Stimulated activated naive CD8-positive, alpha-beta T cell treated with anti-CD3 and anti-CD28 coated beads, Interleukin-15, Interleukin-2, amounts not matched to agents 100 ng/mL and 50 ng/mL, for 24 hours (primary cell): ENCODE results near the gene TRAPPC5.
A peak's percentile ranks its signal among the peaks of the same experiment; 100 is the strongest.

Source experiments
- H3K27ac Mint-ChIP-seq: one replicate; pipeline ENCODE4 v1.8.0; 2021; ENCODE audit warnings: mild to moderate bottlenecking, mixed read lengths
- H3K27me3 Mint-ChIP-seq: one replicate; pipeline ENCODE4 v1.8.0; 2021; ENCODE audit warnings: mixed read lengths
- H3K36me3 Mint-ChIP-seq: one replicate; pipeline ENCODE4 v1.8.0; 2021; ENCODE audit warnings: low read depth, mixed read lengths
- H3K4me1 Mint-ChIP-seq: one replicate; pipeline ENCODE4 v1.8.0; 2021; ENCODE audit warnings: low read depth, mixed read lengths
- H3K4me3 Mint-ChIP-seq: one replicate; pipeline ENCODE4 v1.8.0; 2021; ENCODE audit warnings: mild to moderate bottlenecking, mixed read lengths
- H3K9me3 Mint-ChIP-seq: one replicate; pipeline ENCODE4 v1.8.0; 2021; ENCODE audit warnings: mixed read lengths

TRAPPC5 gene

DNA sequence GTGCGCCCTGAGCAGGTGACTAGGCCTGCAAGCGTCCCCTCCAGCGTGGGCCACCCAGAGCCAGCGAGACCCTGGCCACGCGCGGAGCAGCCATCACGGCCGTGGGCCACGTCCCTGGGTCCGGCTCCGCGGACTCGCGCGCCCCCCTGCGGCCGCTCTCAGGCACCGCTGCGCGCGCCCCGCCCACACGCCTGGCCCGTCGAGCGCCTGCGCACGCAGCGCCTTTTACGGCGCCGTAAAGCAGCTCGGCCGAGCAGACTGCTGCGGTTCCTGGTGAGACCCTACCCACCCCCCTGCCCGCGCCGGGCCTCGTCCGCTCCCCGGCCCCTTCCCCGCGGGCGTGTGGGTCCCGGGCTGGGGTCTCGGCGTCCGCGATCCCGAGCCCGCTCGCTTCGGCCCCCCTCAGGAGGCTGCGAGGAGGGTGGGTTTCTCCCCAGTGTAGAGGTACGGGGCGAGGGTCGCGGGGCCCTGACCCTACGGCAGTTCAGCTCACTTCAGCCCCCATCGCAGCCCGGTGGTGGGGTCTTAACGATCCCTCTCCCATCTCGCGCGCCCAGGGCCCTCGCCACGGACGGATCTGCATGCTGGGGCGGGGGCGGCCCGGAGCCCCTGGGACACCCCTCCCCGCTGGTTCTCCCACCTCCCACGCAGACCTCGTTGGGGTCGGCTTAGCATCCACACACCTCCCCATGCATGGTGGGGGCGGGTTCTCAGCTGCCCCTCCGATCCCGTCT is at the start of gene TRAPPC5:
TSS of gene TRAPPC5 (plus strand) at position 228 of the 734 bp plus-strand sequence. CDS start 1,421 bp downstream, outside the sequence.
- H3K27me3 Mint-ChIP-seq, result peaks cover 22% of the 10 kb centered on the region
- peaks cover 66% of the 10 kb centered on the region for H3K4me1 Mint-ChIP-seq
- peak within 1 kb of the TSS; percentile 87 for H3K4me3 Mint-ChIP-seq
- H3K27ac Mint-ChIP-seq, result peak within 1 kb of the TSS; percentile 90
- peaks cover 12% of the 10 kb centered on the region for H3K36me3 Mint-ChIP-seq
- H3K9me3 Mint-ChIP-seq, result no peaks in the 10 kb centered on the region

DNA sequence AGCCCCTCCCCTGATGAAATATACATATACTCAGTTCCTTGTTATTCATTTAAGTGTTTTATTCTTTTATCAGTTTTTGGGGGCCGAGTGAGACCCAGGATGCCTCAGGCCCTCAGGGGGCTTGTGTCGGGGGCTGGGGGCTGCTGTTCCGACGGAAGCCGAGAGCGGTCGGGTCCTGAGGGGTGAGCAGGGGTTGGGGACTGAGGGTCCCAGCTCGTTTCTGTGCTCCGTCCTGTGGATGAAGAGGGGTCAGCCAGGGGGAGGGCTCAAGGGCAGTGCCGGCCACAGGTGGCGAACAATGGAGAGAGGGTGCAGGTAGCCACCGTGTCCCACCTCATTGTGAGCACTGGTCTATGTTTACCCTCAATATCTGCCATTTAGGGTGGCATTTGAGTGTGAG is 49.1 kb upstream of the TRAPPC5 start:
- H3K36me3 Mint-ChIP-seq, result peaks cover 9% of the 10 kb centered on the region
- H3K4me1 Mint-ChIP-seq, result peaks cover 48% of the 10 kb centered on the region
- H3K9me3 Mint-ChIP-seq, result no peaks in the 10 kb centered on the region
- H3K27me3 Mint-ChIP-seq, result no peaks in the 10 kb centered on the region
- H3K4me3 Mint-ChIP-seq, result no peak overlapping the region
- no peak overlapping the region for H3K27ac Mint-ChIP-seq

DNA sequence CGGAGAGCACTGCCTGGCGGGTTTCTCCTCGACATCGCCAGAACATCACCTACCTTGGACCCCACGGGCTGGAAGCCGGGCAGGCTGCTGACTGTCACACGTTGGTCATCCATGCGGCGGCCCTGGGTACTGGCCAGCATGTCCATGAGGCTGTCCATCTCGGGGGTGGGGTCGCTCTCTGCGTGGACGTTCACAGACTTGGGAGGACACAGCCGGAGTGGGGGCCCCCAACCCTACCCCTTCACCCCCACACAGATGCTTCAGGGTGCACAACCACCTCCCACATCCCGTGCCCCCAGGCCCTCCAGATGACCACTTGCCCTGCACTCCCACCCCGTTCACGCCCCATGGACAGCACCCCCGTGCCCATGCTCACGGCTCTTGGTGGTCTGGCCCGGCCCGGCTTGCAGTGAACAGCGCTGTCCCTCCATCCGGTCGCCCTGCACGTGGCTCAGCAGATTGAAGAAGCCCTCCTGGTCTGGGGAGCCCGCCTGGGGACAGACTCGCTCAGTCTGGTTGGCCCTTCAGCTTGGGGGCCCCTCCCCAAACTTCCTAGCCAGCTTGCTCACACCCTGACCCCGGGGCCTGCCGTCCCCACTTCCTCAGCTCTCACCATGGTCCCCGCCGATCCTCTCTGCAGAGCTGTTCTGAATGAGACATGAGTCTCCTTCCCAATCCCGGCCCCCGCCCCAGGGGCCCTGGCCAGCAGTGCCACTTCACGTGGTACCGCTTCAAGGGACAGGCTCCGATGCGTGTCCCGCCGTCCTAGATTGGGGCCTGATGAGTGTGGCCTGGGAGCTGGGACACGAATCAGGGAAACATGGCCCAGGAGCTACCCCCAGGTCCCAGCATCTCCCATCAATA is 48.1 kb upstream of the TRAPPC5 start:
- Mint-ChIP-seq H3K4me3 (no peak overlapping the region), H3K4me1 (peaks cover 50% of the 10 kb centered on the region), H3K27me3 (no peaks in the 10 kb centered on the region), H3K27ac (no peak overlapping the region), H3K9me3 (no peaks in the 10 kb centered on the region), H3K36me3 (peaks cover 9% of the 10 kb centered on the region)

DNA sequence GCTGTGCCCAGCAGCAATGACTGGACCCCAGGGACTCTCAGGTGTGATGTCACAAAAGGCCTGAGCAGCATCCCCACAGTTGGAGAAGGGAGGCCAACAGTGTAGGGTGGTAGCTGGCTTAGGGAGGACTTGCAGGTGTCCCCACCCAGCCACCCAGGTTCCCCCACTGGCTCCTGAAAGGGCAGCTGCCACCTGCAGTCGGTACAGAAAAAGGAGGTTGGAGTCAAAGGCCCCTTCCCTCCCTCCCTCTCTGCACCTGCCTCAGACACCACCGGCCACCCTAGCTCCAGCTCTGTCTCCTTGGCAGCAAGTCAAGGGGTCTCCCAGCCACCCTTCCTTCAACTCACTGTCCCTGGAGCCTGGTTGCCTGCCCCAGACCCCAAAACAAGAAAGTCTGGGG is 46.9 kb upstream of the TRAPPC5 start, which contains the start of gene PCP2:
TSS of gene PCP2 (minus strand) at position 22 of the 400 bp plus-strand sequence. CDS start 262 bp downstream, outside the sequence.
- H3K4me3 Mint-ChIP-seq, result no peak within 1 kb of the TSS
- H3K27ac Mint-ChIP-seq, result no peak within 1 kb of the TSS
- peaks cover 9% of the 10 kb centered on the region for H3K36me3 Mint-ChIP-seq
- H3K9me3 Mint-ChIP-seq, result no peaks in the 10 kb centered on the region
- peaks cover 45% of the 10 kb centered on the region for H3K4me1 Mint-ChIP-seq
- no peaks in the 10 kb centered on the region for H3K27me3 Mint-ChIP-seq

DNA sequence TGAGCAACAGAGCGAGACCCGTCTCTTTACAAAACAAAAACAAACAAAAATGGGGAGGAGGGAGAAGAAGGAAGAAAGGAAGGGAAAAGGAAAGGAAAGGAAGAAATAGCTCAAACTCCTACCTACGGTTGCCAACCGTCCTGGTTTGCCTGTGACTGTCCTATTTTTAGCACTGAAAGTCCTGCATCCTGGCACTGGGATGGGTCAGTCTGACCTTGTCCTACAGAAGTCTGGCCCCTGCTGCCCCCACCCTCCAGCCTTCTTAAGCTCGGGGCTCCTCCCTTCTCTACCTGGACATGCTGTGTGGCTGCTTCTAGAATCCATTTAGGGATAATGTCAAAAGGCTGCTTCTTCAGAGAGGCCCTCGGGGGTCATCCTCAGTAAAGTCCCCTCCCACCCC is 45.0 kb upstream of the TRAPPC5 start:
- Mint-ChIP-seq H3K27ac (no peak overlapping the region), H3K4me1 (peaks cover 32% of the 10 kb centered on the region), H3K4me3 (peak overlapping the region; percentile 82), H3K9me3 (no peaks in the 10 kb centered on the region), H3K27me3 (no peaks in the 10 kb centered on the region), H3K36me3 (peaks cover 11% of the 10 kb centered on the region)

DNA sequence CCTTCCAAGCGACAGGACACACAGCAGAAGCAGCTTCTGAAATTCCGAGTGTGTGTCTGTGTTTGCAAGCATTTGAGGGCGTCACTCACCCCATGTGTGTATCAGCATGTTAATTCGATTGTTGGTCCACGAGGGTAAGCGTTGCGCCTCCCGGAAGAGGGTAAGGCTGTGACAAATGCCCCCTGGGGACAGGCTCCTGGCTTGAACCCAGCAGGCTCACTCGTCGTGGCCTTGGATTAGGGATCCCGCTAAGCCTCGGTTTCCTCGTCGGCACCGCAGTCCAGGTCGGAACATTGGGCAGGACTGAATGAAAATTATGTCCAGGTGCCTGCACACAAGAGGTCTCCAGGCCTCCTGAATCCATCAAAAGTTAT is 44.3 kb upstream of the TRAPPC5 start:
- peak overlapping the region; percentile 82 for H3K4me3 Mint-ChIP-seq
- peaks cover 28% of the 10 kb centered on the region for H3K4me1 Mint-ChIP-seq
- no peaks in the 10 kb centered on the region for H3K9me3 Mint-ChIP-seq
- H3K27me3 Mint-ChIP-seq, result no peaks in the 10 kb centered on the region
- peaks cover 11% of the 10 kb centered on the region for H3K36me3 Mint-ChIP-seq
- peak overlapping the region; percentile 72 for H3K27ac Mint-ChIP-seq

DNA sequence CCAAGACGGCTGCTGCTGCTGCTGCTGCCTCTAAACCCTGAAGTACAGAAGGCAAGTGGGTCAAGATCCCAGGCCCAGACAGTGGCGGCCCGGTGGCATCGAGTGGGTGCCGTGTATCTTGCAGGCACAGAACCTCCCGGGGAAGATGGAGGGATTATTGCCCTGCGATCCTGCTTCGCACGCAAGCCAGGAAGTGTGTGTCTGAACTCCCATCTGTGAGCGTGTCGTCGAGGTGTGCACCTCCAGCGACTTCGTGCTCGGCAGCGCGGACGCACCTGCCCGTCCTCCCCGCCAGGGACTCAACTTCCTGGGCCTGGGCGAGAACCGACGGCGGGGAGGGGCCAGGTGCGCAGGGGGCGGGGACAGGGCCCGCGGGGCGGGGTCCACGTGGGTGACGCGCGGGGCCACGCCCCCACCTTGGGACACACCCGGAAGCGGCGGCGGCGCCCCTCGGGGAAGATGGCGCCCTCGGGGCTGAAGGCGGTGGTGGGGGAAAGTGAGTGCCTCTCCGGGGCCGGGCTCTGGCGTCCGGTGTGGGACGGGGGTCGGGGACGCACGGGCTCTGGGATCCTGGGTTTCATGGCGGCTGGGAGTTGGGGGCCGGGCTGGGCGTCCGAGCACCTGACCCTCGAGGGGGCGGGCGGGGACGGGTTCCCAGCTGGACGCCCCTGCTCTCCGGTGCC is 43.8 kb upstream of the TRAPPC5 start, which contains the start of gene STXBP2:
TSS of gene STXBP2 (plus strand) at position 420 of the 683 bp plus-strand sequence. CDS start at position 460, 40 bp downstream.
- Mint-ChIP-seq H3K4me3 (peak within 1 kb of the TSS; percentile 82), H3K36me3 (peaks cover 11% of the 10 kb centered on the region), H3K4me1 (peaks cover 28% of the 10 kb centered on the region), H3K9me3 (no peaks in the 10 kb centered on the region), H3K27ac (peak within 1 kb of the TSS; percentile 72), H3K27me3 (no peaks in the 10 kb centered on the region)

DNA sequence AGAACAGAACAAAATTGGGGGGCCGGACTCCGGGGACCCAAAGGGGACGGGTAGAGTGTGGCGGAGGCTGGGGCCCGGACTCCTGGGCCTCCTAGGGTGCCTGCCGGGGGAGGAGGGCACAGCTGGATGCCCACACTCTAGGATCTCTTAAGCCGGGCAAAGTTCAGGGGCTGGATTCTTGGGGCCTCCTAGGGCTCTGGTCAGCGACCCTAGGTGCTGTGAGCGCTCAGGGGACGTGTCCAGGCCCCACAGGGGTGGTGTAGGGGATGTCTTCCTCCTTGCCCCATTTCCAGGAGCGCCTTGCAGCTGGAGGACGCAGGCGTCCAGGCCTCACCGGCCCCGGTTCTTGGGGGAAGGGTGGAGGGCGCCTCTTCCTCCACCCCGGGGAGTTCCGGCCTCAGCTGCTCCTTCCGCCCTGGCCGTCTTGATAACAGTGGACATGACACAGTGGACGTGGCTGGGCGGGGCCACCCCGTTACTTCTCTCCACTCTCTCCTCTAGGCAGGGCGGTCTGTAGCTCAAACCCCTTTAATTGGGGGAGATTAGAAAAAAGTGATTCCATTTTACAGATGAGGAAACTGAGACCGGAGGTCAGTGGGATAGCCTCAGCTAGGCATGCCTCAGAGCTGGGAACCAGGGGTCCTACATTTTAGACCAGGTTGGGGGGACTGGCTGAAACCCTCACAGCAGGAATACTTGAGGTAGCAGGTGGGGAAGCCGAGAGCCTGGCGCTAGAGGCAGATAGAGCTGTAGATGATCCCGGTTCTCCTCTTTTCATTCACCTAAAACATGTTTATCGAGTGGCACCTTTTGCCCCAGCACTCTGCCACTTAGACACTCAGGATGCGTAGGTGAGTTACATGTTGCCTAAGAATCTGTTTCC is 43.0 kb upstream of the TRAPPC5 start:
- Mint-ChIP-seq H3K9me3 (no peaks in the 10 kb centered on the region), H3K27me3 (no peaks in the 10 kb centered on the region), H3K4me1 (peaks cover 28% of the 10 kb centered on the region), H3K4me3 (peak overlapping the region; percentile 82), H3K27ac (peak overlapping the region; percentile 72), H3K36me3 (peaks cover 11% of the 10 kb centered on the region)

DNA sequence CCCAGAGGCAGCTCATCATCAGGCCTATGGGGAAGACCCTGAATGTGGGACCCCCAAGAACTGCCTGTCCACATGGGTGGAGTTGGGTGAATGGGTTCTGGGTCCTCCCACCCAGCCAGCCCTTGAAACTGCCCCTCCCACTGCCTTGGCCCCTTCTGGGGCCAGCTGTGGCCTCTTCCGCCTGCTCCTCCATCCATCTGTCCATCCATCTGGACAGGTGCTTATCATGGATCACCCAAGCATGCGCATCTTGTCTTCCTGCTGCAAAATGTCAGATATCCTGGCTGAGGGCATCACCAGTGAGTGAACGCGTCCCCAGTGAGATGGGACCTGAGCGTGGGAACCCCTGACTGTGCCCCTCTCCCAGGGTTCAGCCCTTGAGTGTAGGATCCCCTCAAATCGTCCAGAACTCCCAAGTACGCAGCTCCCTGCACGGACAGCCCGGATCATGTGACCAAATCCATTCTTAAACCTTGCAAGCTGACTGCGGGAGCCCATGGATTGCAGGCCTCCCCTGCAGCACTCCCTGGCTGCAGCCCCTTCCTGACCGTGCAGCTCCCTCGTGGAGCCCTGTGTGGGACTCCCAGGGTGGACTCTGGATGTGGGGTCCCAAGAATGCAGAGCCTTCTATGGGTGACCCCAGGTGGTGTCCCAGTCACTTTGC is 41.7 kb upstream of the TRAPPC5 start:
- Mint-ChIP-seq H3K36me3 (peaks cover 11% of the 10 kb centered on the region), H3K4me3 (no peak overlapping the region), H3K27ac (no peak overlapping the region), H3K9me3 (no peaks in the 10 kb centered on the region), H3K27me3 (no peaks in the 10 kb centered on the region), H3K4me1 (peaks cover 28% of the 10 kb centered on the region)

DNA sequence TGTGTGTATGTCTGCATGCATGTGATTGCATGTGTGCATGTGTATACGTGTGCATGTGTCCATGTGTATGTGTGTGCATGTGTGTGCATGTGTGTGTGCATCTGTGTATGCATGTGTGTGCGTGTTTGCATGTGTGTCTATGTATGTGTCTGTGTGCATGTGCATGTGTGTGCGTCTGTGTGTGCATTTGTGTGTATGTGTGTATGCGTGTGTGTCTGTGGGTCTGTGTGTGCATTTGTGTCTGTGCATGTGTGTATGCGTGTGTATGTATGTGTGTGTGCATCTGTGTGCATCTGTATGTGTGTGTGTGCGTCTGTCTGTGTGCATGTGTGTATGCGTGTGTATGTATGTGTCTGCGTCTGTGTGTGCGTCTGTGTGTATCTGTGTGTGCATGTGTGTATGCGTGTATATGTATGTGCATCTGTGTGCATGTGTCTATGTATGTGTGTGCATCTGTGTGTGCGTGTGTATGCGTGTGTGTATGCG is 40.7 kb upstream of the TRAPPC5 start:
- Mint-ChIP-seq H3K36me3 (peaks cover 15% of the 10 kb centered on the region), H3K27ac (no peak overlapping the region), H3K4me3 (no peak overlapping the region), H3K27me3 (no peaks in the 10 kb centered on the region), H3K9me3 (no peaks in the 10 kb centered on the region), H3K4me1 (peaks cover 28% of the 10 kb centered on the region)

DNA sequence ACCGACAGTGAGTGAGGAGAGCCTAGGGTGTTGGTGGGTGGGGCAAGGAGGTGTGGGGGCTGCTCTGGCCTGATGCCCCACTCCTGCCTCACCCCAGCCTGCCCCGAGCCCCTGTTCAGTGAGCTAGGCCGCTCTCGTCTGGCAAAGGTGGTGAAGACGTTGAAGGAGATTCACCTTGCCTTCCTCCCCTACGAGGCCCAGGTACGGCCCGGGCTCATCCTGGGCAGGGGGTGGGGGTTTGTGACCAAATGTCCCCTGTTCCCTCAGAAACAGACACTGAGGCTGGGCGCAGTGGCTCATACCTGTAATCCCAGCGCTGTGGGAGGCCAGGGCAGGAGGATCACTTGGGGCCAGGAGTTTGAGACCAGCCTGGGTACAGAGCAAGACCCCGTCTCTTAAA is 39.8 kb upstream of the TRAPPC5 start:
- H3K27ac Mint-ChIP-seq, result no peak overlapping the region
- H3K9me3 Mint-ChIP-seq, result no peaks in the 10 kb centered on the region
- H3K4me1 Mint-ChIP-seq, result peaks cover 24% of the 10 kb centered on the region
- H3K36me3 Mint-ChIP-seq, result peaks cover 17% of the 10 kb centered on the region
- no peak overlapping the region for H3K4me3 Mint-ChIP-seq
- H3K27me3 Mint-ChIP-seq, result no peaks in the 10 kb centered on the region

DNA sequence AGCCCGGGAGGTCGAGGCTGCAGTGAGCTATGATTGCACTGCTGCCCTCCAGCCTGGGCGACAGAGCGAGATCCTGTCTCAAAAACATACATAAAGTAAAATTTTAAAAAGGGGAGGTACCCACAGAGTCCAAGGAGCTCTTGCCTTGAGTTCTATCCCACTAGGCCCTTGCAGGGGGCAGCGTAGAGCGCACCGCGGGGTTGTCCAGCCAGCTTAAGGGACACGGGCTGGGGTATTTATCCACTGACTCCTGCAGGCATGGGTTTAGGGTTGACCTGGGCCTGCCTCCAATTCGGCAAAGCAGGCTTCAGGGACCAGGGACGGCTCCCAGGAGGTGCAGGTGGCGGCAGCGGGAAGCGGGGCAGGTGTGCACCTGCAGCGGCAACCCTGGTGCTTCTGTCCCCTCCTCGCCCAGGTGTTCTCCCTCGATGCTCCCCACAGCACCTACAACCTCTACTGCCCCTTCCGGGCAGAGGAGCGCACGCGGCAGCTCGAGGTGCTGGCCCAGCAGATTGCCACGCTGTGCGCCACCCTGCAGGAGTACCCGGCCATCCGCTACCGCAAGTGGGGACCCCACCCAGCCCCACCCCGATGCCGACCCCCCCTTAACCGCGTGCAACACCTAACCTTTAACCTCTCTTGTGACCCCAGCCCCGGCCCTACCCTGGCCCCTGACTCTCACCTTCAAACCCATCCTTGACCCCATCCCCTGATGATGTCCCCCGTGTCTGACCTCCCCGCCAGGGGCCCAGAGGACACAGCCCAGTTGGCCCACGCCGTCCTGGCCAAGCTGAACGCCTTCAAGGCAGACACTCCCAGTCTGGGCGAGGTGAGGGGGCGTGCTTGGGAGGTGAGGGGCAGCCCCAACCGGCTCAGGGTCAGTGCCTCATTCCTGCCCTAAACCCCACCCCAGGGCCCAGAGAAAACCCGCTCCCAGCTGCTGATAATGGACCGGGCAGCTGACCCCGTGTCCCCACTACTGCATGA is 39.0 kb upstream of the TRAPPC5 start:
- Mint-ChIP-seq H3K9me3 (no peaks in the 10 kb centered on the region), H3K27me3 (no peaks in the 10 kb centered on the region), H3K27ac (no peak overlapping the region), H3K4me1 (peaks cover 16% of the 10 kb centered on the region), H3K36me3 (peaks cover 19% of the 10 kb centered on the region), H3K4me3 (no peak overlapping the region)
